OCI-LY7 (cell line): ENCODE results near the gene SPAG16. TPM values are rescaled to one million over a fixed set of nuclear protein-coding genes. Genes with fewer than 3 reads are reported as not detected.

Experiments used
- BruUV-seq: library from RNA; stranded (reverse); fragments of 400-500 nt; replicated peaks from 2 replicates; lab custom pipeline; 2021; lab: Mats Ljungman, UMichigan
- CTCF ChIA-PET: fragments of 300-600 bp; sonication (Branson Sonifier 250); formaldehyde crosslinking; loops from one replicate; lab custom pipeline; 2022; ENCODE audit warnings: antibody characterized with exemption; ENCODE audit not compliant: unreplicated experiment; lab: Charles Lee
- POLR2A ChIA-PET: fragments of 300-600 bp; sonication (Branson Sonifier 250); formaldehyde crosslinking; loops from one replicate; lab custom pipeline; 2022; ENCODE audit warnings: antibody characterized with exemption; lab: Charles Lee
- DNase-seq: peaks from one replicate; pipeline ENCODE4 v3.0.0-alpha.2; 2015; ENCODE audit warnings: low spot score
- H2AFZ ChIP-seq: fragments of 200-600 bp; sonication (generic), shearing (Covaris generic); 2 replicates; pipeline ENCODE4 v1.6.1; 2014; ENCODE audit warnings: mild to moderate bottlenecking, antibody characterized with exemption, low read length, moderate library complexity
- H3K27ac ChIP-seq: fragments of 200-600 bp; sonication (generic); 2 replicates; pipeline ENCODE4 v1.5.1; 2014; ENCODE audit warnings: mixed run types, low read depth, mild to moderate bottlenecking, moderate library complexity, low read length, inconsistent platforms; ENCODE audit not compliant: poor library complexity, severe bottlenecking
- H3K36me3 ChIP-seq: fragments of 200-600 bp; sonication (generic); 2 replicates; pipeline ENCODE4 v1.6.1; 2014; ENCODE audit warnings: mild to moderate bottlenecking, antibody characterized with exemption, low read length, moderate library complexity, mixed read lengths; ENCODE audit not compliant: insufficient read depth
- H3K4me1 ChIP-seq: fragments of 200-600 bp; sonication (generic); 2 replicates; pipeline ENCODE4 v1.5.1; 2014; ENCODE audit warnings: mild to moderate bottlenecking, low read length; ENCODE audit not compliant: insufficient read depth, poor library complexity, severe bottlenecking
- H3K4me2 ChIP-seq: fragments of 200-600 bp; sonication (generic); 2 replicates; pipeline ENCODE4 v1.6.1; 2014; ENCODE audit warnings: mild to moderate bottlenecking, low read length
- H3K4me3 ChIP-seq: fragments of 200-600 bp; sonication (generic); 2 replicates; pipeline ENCODE4 v1.5.1; 2014; ENCODE audit warnings: mild to moderate bottlenecking, low read depth, low read length; ENCODE audit not compliant: poor library complexity, severe bottlenecking
- H3K79me2 ChIP-seq: fragments of 200-600 bp; sonication (generic); 2 replicates; pipeline ENCODE4 v1.6.1; 2016; ENCODE audit warnings: low read depth, mild to moderate bottlenecking, low read length, moderate library complexity, mixed read lengths; ENCODE audit not compliant: insufficient read depth
- H3K9me2 ChIP-seq: fragments of 200-600 bp; sonication (generic); 2 replicates; pipeline ENCODE4 v1.6.1; 2016; ENCODE audit warnings: mild to moderate bottlenecking, low read length, mixed read lengths; ENCODE audit not compliant: insufficient read depth
- H3K9me3 ChIP-seq: fragments of 200-600 bp; sonication (generic); 2 replicates; pipeline ENCODE4 v1.6.1; 2014; ENCODE audit warnings: mild to moderate bottlenecking, mixed run types, low read length, mixed read lengths
- H4K20me1 ChIP-seq: fragments of 200-600 bp; sonication (generic); 2 replicates; pipeline ENCODE4 v1.6.1; 2014; ENCODE audit warnings: mild to moderate bottlenecking, antibody characterized with exemption, low read length, moderate library complexity, mixed read lengths; ENCODE audit not compliant: insufficient read depth
- CTCF ChIP-seq: fragments of 200-600 bp; sonication (generic); conservative IDR thresholded peaks from 2 replicates; pipeline ENCODE4 v1.5.1; 2014; ENCODE audit warnings: mild to moderate bottlenecking, antibody characterized with exemption, low read length, moderate library complexity, mixed read lengths
- EZH2phosphoT487 ChIP-seq: fragments of 200-600 bp; sonication (generic); IDR thresholded peaks from 2 replicates; pipeline ENCODE4 v1.6.1; 2018; ENCODE audit warnings: low read depth, borderline replicate concordance, mild to moderate bottlenecking, mixed run types, antibody characterized with exemption, low read length, moderate library complexity, mixed read lengths
- intact Hi-C: fragments of 100-400 bp; cut with micrococcal nuclease; formaldehyde crosslinking; loops from one replicate; pipeline ENCODE4 v1.10.0; 2022; ENCODE audit not compliant: unreplicated experiment
- total RNA-seq, 2 experiments: library from RNA; depleted of rRNA in 1 of 2; stranded (reverse); fragments of >200 nt in 1 of 2; shearing (Covaris generic) in 1 of 2; gene quantifications; 2 replicates each; pipeline ENCODE4 v1.2.3, GENCODE V29; 2014 to 2022

Gene SPAG16
- total RNA-seq, 2 experiments from 2014 or later = 22.1 to 24.2 TPM

- H3K9me2 ChIP-seq = no peaks in the 10 kb centered on the region
- no peak overlapping the region for H3K27ac ChIP-seq
- DNase-seq = no peak
- no peaks in the 10 kb centered on the region for H3K36me3 ChIP-seq
- no peaks in the 10 kb centered on the region for H3K4me1 ChIP-seq
- no peak overlapping the region for H3K4me2 ChIP-seq
- H3K4me3 ChIP-seq = no peak overlapping the region
- intact Hi-C loops = no loop called here
- no peak for TF ChIP-seq CTCF
- no peak for TF ChIP-seq EZH2phosphoT487
- POLR2A ChIA-PET = interaction anchor here (0.5 to 1.8 kb wide), 3 partner anchors 14 to 268 kb away, joined by 3 to 4 read pairs (median 3); no protein-coding TSS in a partner anchor
- H3K9me3 ChIP-seq = no peaks in the 10 kb centered on the region
- H3K79me2 ChIP-seq = no peaks in the 10 kb centered on the region
- H2AFZ ChIP-seq = no peak overlapping the region
- BruUV-seq = no TSS peak
- CTCF ChIA-PET = no interaction called here
- no peaks in the 10 kb centered on the region for H4K20me1 ChIP-seq
These were observed 766.5 kb downstream of the SPAG16 start for GRCh38 chr2:214050731-214051130.

GRCh38 chr2:214051585-214051984, 767.3 kb downstream of the SPAG16 start:
- POLR2A ChIA-PET = interaction anchor here (0.6 to 1.8 kb wide), 4 partner anchors 9 to 58 kb away, joined by 3 read pairs; no protein-coding TSS in a partner anchor
- DNase-seq = no peak
- no peak for TF ChIP-seq EZH2phosphoT487
- TF ChIP-seq CTCF = no peak
- H3K4me2 ChIP-seq = no peak overlapping the region
- H4K20me1 ChIP-seq = no peaks in the 10 kb centered on the region
- no TSS peak for BruUV-seq
- H3K4me3 ChIP-seq = no peak overlapping the region
- intact Hi-C loops = no loop called here
- H3K36me3 ChIP-seq = no peaks in the 10 kb centered on the region
- H3K4me1 ChIP-seq = no peaks in the 10 kb centered on the region
- no peak overlapping the region for H3K27ac ChIP-seq
- no peak overlapping the region for H2AFZ ChIP-seq
- H3K79me2 ChIP-seq = no peaks in the 10 kb centered on the region
- H3K9me2 ChIP-seq = no peaks in the 10 kb centered on the region
- H3K9me3 ChIP-seq = no peaks in the 10 kb centered on the region
- CTCF ChIA-PET = no interaction called here

GRCh38 chr2:214052235-214052634, 768.0 kb downstream of the SPAG16 start:
- no peaks in the 10 kb centered on the region for H3K79me2 ChIP-seq
- CTCF ChIA-PET = no interaction called here
- no peaks in the 10 kb centered on the region for H3K36me3 ChIP-seq
- no peak overlapping the region for H3K27ac ChIP-seq
- no TSS peak for BruUV-seq
- no peak overlapping the region for H2AFZ ChIP-seq
- H4K20me1 ChIP-seq = no peaks in the 10 kb centered on the region
- H3K4me3 ChIP-seq = no peak overlapping the region
- H3K9me3 ChIP-seq = no peaks in the 10 kb centered on the region
- intact Hi-C loops = no loop called here
- H3K9me2 ChIP-seq = no peaks in the 10 kb centered on the region
- POLR2A ChIA-PET = interaction anchor here (0.9 to 1.8 kb wide), 3 partner anchors 9 to 59 kb away, joined by 3 read pairs; no protein-coding TSS in a partner anchor
- no peaks in the 10 kb centered on the region for H3K4me1 ChIP-seq
- DNase-seq = no peak
- no peak overlapping the region for H3K4me2 ChIP-seq
- TF ChIP-seq EZH2phosphoT487 = no peak
- TF ChIP-seq CTCF = no peak
